Bladder microvascular endothelial cell (primary cell): ENCODE data around the gene SERAC1. TPM values are rescaled to one million over a fixed set of nuclear protein-coding genes. Genes with fewer than 3 reads are reported as not detected.

Experiments
- total RNA-seq: library from RNA; depleted of rRNA; stranded (reverse); fragments of >200 nt; gene quantifications from 2 replicates; pipeline ENCODE4 v1.2.3, GENCODE V29; 2014

Gene SERAC1
- 4.0 and 21.0 TPM in 2 replicates for total RNA-seq

DNA sequence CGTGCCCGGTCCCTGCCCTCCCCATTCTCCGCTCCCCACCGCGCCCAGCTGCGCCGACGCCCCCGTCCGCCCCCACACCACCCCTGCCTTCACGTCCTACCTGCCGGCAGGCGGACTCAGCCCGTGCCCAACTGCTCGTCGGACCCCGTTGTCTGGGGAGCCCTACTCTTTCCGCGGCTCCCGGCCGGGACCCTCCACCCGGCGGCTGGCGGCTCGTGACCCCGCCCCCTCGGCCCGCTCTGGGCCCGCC lies at the start of gene SERAC1:
Gene SERAC1 (minus strand): TSS at position 223 of the 250 bp plus-strand sequence. CDS start 9,899 bp downstream, outside the sequence.

Other genes starting within 250 kb of the SERAC1 start
- gene SYNJ2, start 186.4 kb downstream of the SERAC1 start, total RNA-seq = 30.3 and 42.4 TPM in 2 replicates
- gene GTF2H5, start 88 bp upstream of the SERAC1 start, total RNA-seq = 2.6 and 5.3 TPM in 2 replicates
- 36.3 and 68.9 TPM in 2 replicates for gene TULP4, start 144.2 kb upstream of the SERAC1 start, total RNA-seq